Activated CD4-positive, alpha-beta T cell treated with anti-CD3 and anti-CD28 coated beads, Interleukin-2, amount 10 ng/mL, durations not matched to agents 7 days and 5 days (primary cell): ENCODE results near the gene COPS6. TPM values are rescaled to one million over a fixed set of nuclear protein-coding genes. Genes with fewer than 3 reads are reported as not detected.

Experiments
- CTCF ChIA-PET: fragments of 350-600 bp; sonication (Branson Sonifier 250); formaldehyde crosslinking; loops from one replicate; lab custom pipeline; 2021; ENCODE audit warnings: antibody characterized with exemption; lab: Charles Lee
- POLR2A ChIA-PET: fragments of 350-600 bp; sonication (Branson Sonifier 250); formaldehyde crosslinking; loops from one replicate; lab custom pipeline; 2021; ENCODE audit warnings: antibody characterized with exemption; lab: Charles Lee
- DNase-seq: peaks from one replicate; pipeline ENCODE4 v3.0.0-alpha.2; 2020
- H3K27ac Mint-ChIP-seq: one replicate; pipeline ENCODE4 v1.8.0; 2021; ENCODE audit warnings: mild to moderate bottlenecking, moderate library complexity, mixed read lengths
- H3K27me3 Mint-ChIP-seq: one replicate; pipeline ENCODE4 v1.8.0; 2021; ENCODE audit warnings: mixed read lengths
- H3K36me3 Mint-ChIP-seq: one replicate; pipeline ENCODE4 v1.8.0; 2021; ENCODE audit warnings: low read depth, mixed read lengths
- H3K4me1 Mint-ChIP-seq: one replicate; pipeline ENCODE4 v1.8.0; 2021; ENCODE audit warnings: mixed read lengths
- H3K4me3 Mint-ChIP-seq: one replicate; pipeline ENCODE4 v1.8.0; 2021; ENCODE audit warnings: mild to moderate bottlenecking, moderate library complexity, mixed read lengths
- H3K9me3 Mint-ChIP-seq: one replicate; pipeline ENCODE4 v1.8.0; 2021; ENCODE audit warnings: mixed read lengths
- total RNA-seq, 2 experiments: library from RNA; stranded (reverse); gene quantifications; one replicate each; pipeline ENCODE4 v1.2.3, GENCODE V29; 2021

COPS6 gene
- total RNA-seq, 2 experiments from 2014 or later = 80.6 to 97.1 TPM

- Mint-ChIP-seq H3K27ac (no peak overlapping the region), H3K4me3 (no peak overlapping the region), H3K36me3 (peaks cover 31% of the 10 kb centered on the region), H3K27me3 (no peaks in the 10 kb centered on the region), H3K9me3 (no peaks in the 10 kb centered on the region), H3K4me1 (no peaks in the 10 kb centered on the region)
- POLR2A ChIA-PET = no interaction called here
- DNase-seq = no peak
- CTCF ChIA-PET = interaction anchor here (1.1 to 1.3 kb wide), 4 partner anchors 8 to 28 kb away, joined by 3 to 4 read pairs (median 4); no protein-coding TSS in a partner anchor
Measured at GRCh38 chr7:100064162-100064561, 24.6 kb upstream of the COPS6 start.

GRCh38 chr7:100065452-100066186 is 23.1 kb upstream of the COPS6 start:
- CTCF ChIA-PET = interaction anchor here (0.7 kb wide), 1 partner anchor 12 kb away, joined by 3 read pairs; no protein-coding TSS in a partner anchor
- Mint-ChIP-seq H3K27me3 (no peaks in the 10 kb centered on the region), H3K4me1 (no peaks in the 10 kb centered on the region), H3K9me3 (peaks cover 10% of the 10 kb centered on the region), H3K4me3 (no peak overlapping the region), H3K36me3 (peaks cover 41% of the 10 kb centered on the region), H3K27ac (no peak overlapping the region)
- no peak for DNase-seq
- POLR2A ChIA-PET = no interaction called here

GRCh38 chr7:100066953-100067352 is 21.8 kb upstream of the COPS6 start:
- no peak overlapping the region for H3K4me3 Mint-ChIP-seq
- no peaks in the 10 kb centered on the region for H3K27me3 Mint-ChIP-seq
- ChIA-PET POLR2A (no interaction called here), CTCF (interaction anchor here (0.6 to 1.1 kb wide), 2 partner anchors 9 to 115 kb away, joined by 4 to 5 read pairs; no protein-coding TSS in a partner anchor)
- DNase-seq = no peak
- H3K36me3 Mint-ChIP-seq = peaks cover 54% of the 10 kb centered on the region
- H3K4me1 Mint-ChIP-seq = no peaks in the 10 kb centered on the region
- H3K27ac Mint-ChIP-seq = no peak overlapping the region
- peaks cover 24% of the 10 kb centered on the region for H3K9me3 Mint-ChIP-seq

- no peak overlapping the region for H3K4me3 Mint-ChIP-seq
- CTCF ChIA-PET = interaction anchor here (1.3 kb wide), 1 partner anchor 62 kb away, joined by 4 read pairs; no protein-coding TSS in a partner anchor
Measured at GRCh38 chr7:100069991-100070390, 18.8 kb upstream of the COPS6 start.

GRCh38 chr7:100071018-100071723 is 17.6 kb upstream of the COPS6 start:
- Mint-ChIP-seq H3K27ac (no peak overlapping the region), H3K4me3 (no peak overlapping the region), H3K36me3 (peaks cover 77% of the 10 kb centered on the region), H3K4me1 (no peaks in the 10 kb centered on the region), H3K27me3 (no peaks in the 10 kb centered on the region), H3K9me3 (peaks cover 43% of the 10 kb centered on the region)
- ChIA-PET CTCF (interaction anchor here (0.9 to 1.4 kb wide), 3 partner anchors 13 to 31 kb away, joined by 4 read pairs; partner anchors contain the start of gene AP4M1), POLR2A (no interaction called here)
- DNase-seq = no peak

More at GRCh38 chr7:100069991-100070390, 18.8 kb upstream of the COPS6 start:
- Mint-ChIP-seq H3K9me3 (peaks cover 41% of the 10 kb centered on the region), H3K27me3 (no peaks in the 10 kb centered on the region), H3K27ac (no peak overlapping the region), H3K36me3 (peaks cover 72% of the 10 kb centered on the region), H3K4me1 (no peaks in the 10 kb centered on the region)
- POLR2A ChIA-PET = no interaction called here
- DNase-seq = no peak

- H3K4me3 Mint-ChIP-seq = no peak overlapping the region
- CTCF ChIA-PET = interaction anchor here (1.7 kb wide), 1 partner anchor 8 kb away, joined by 4 read pairs; no protein-coding TSS in a partner anchor
- peaks cover 83% of the 10 kb centered on the region for H3K36me3 Mint-ChIP-seq
- no peak for DNase-seq
- POLR2A ChIA-PET = no interaction called here
- H3K27ac Mint-ChIP-seq = no peak overlapping the region
- H3K9me3 Mint-ChIP-seq = peaks cover 45% of the 10 kb centered on the region
- no peaks in the 10 kb centered on the region for H3K27me3 Mint-ChIP-seq
- H3K4me1 Mint-ChIP-seq = no peaks in the 10 kb centered on the region
Measured at GRCh38 chr7:100072462-100072861, 16.3 kb upstream of the COPS6 start.

- H3K4me3 Mint-ChIP-seq = no peak overlapping the region
- H3K27ac Mint-ChIP-seq = no peak overlapping the region
- peaks cover 8% of the 10 kb centered on the region for H3K4me1 Mint-ChIP-seq
- DNase-seq = no peak
- H3K27me3 Mint-ChIP-seq = no peaks in the 10 kb centered on the region
- peaks cover 41% of the 10 kb centered on the region for H3K9me3 Mint-ChIP-seq
- POLR2A ChIA-PET = no interaction called here
- CTCF ChIA-PET = interaction anchor here (0.6 kb wide), 1 partner anchor 28 kb away, joined by 5 read pairs; no protein-coding TSS in a partner anchor
- peaks cover 78% of the 10 kb centered on the region for H3K36me3 Mint-ChIP-seq
Measured at GRCh38 chr7:100074841-100075240, 13.9 kb upstream of the COPS6 start.

GRCh38 chr7:100075418-100075817 is 13.4 kb upstream of the COPS6 start:
- H3K4me3 Mint-ChIP-seq = no peak overlapping the region
- peaks cover 37% of the 10 kb centered on the region for H3K9me3 Mint-ChIP-seq
- peaks cover 72% of the 10 kb centered on the region for H3K36me3 Mint-ChIP-seq
- no peak for DNase-seq
- no peak overlapping the region for H3K27ac Mint-ChIP-seq
- ChIA-PET POLR2A (no interaction called here), CTCF (interaction anchor here (0.6 to 0.9 kb wide), 6 partner anchors 8 to 600 kb away, joined by 3 to 6 read pairs (median 4); no protein-coding TSS in a partner anchor)
- no peaks in the 10 kb centered on the region for H3K27me3 Mint-ChIP-seq
- peaks cover 12% of the 10 kb centered on the region for H3K4me1 Mint-ChIP-seq

- CTCF ChIA-PET = no interaction called here
- DNase-seq = no peak
- POLR2A ChIA-PET = no interaction called here
- Mint-ChIP-seq H3K36me3 (peaks cover 59% of the 10 kb centered on the region), H3K27ac (no peak overlapping the region), H3K27me3 (no peaks in the 10 kb centered on the region), H3K9me3 (peaks cover 19% of the 10 kb centered on the region), H3K4me1 (peaks cover 23% of the 10 kb centered on the region), H3K4me3 (no peak overlapping the region)
Measured at GRCh38 chr7:100077205-100077604, 11.6 kb upstream of the COPS6 start.

- H3K4me3 Mint-ChIP-seq = peak overlapping the region; percentile 17
- no peak overlapping the region for H3K27ac Mint-ChIP-seq
- CTCF ChIA-PET = interaction anchor here (0.6 to 1.2 kb wide), 3 partner anchors 44 to 702 kb away, joined by 3 to 5 read pairs (median 4); no protein-coding TSS in a partner anchor
- H3K9me3 Mint-ChIP-seq = peaks cover 9% of the 10 kb centered on the region
- POLR2A ChIA-PET = no interaction called here
- no peak for DNase-seq
- no peaks in the 10 kb centered on the region for H3K27me3 Mint-ChIP-seq
- peaks cover 41% of the 10 kb centered on the region for H3K36me3 Mint-ChIP-seq
- peaks cover 31% of the 10 kb centered on the region for H3K4me1 Mint-ChIP-seq
Measured at GRCh38 chr7:100079024-100079560, 9.7 kb upstream of the COPS6 start.

- H3K4me1 Mint-ChIP-seq = peaks cover 33% of the 10 kb centered on the region
- peaks cover 2% of the 10 kb centered on the region for H3K9me3 Mint-ChIP-seq
- ChIA-PET CTCF (interaction anchor here (0.6 to 0.8 kb wide), 4 partner anchors 9 to 592 kb away, joined by 3 to 4 read pairs (median 3); no protein-coding TSS in a partner anchor), POLR2A (no interaction called here)
- H3K27ac Mint-ChIP-seq = peak overlapping the region; percentile 83
- peak overlapping the region; percentile 80 for H3K4me3 Mint-ChIP-seq
- peaks cover 22% of the 10 kb centered on the region for H3K36me3 Mint-ChIP-seq
- peaks cover 3% of the 10 kb centered on the region for H3K27me3 Mint-ChIP-seq
- no peak for DNase-seq
Measured at GRCh38 chr7:100080907-100081534, 7.7 kb upstream of the COPS6 start.

GRCh38 chr7:100081535-100082102 is 7.2 kb upstream of the COPS6 start, which contains the start of gene ZNF3:
TSS of gene ZNF3 (minus strand) at chr7:100081723. CDS start at chr7:100077357, 4,366 bp downstream.
- H3K27ac Mint-ChIP-seq = peak within 1 kb of the TSS; percentile 89
- peaks cover 34% of the 10 kb centered on the region for H3K4me1 Mint-ChIP-seq
- ChIA-PET POLR2A (no interaction called here), CTCF (interaction anchor here (0.8 to 1.2 kb wide), 10 partner anchors 9 to 175 kb away, joined by 3 to 7 read pairs (median 4); partner anchors contain the start of genes AP4M1, MBLAC1 and MCM7)
- peaks cover 16% of the 10 kb centered on the region for H3K36me3 Mint-ChIP-seq
- H3K27me3 Mint-ChIP-seq = peaks cover 3% of the 10 kb centered on the region
- peaks cover 2% of the 10 kb centered on the region for H3K9me3 Mint-ChIP-seq
- DNase-seq = peak; percentile 98
- H3K4me3 Mint-ChIP-seq = peak within 1 kb of the TSS; percentile 80
